Measurements from ENCODE around the gene RECQL. TPM values are rescaled to one million over a fixed set of nuclear protein-coding genes. Genes with fewer than 3 reads are reported as not detected.
"Not testable (repeated sequence)": the region's sequence is repeated elsewhere in the genome, so short reads cannot be mapped to it uniquely, and the experiment has no call there.

Gene RECQL
- total RNA-seq, 4 donors from 2014 or later: 14.0 to 32.5 (median 22.3) TPM

- H3K9me3 ChIP-seq: no peaks in the 10 kb centered on the region
- DNase-seq (no peak), ATAC-seq (no peak)
- in situ Hi-C loops (cut with MboI; ENCODE audit: low sequenced_read_pairs in 4 of 4): no loop called here
- TF ChIP-seq CTCF (IDR thresholded peaks at IDR 0.05 in 4 of 5, conservative IDR thresholded peaks at IDR 0.05 in 1 of 5) (no peak), POLR2A (IDR thresholded peaks at IDR 0.05) (no peak)
- no peak overlapping the region for H3K4me3 ChIP-seq
- intact Hi-C loops (cut with DNase I; ENCODE audit: low total_unique reads): no loop called here
- peaks cover 2 to 68% of the 10 kb centered on the region in 2 donors for H3K36me3 ChIP-seq
- H3K27ac ChIP-seq: no peak overlapping the region
- no peaks in the 10 kb centered on the region for H3K4me1 ChIP-seq
- H3K27me3 ChIP-seq: no peaks in the 10 kb centered on the region
These were observed 30.1 kb downstream of the RECQL start for GRCh38 chr12:21471294-21471693.

GRCh38 chr12:21467334-21467733 lies 34.1 kb downstream of the RECQL start:
- H3K4me1 ChIP-seq; H3K27me3 ChIP-seq; in situ Hi-C loops (cut with MboI; ENCODE audit: low sequenced_read_pairs in 4 of 4); intact Hi-C loops (cut with DNase I; ENCODE audit: low total_unique reads); H3K4me3 ChIP-seq; H3K27ac ChIP-seq; DNase-seq; H3K9me3 ChIP-seq; ATAC-seq: not testable (repeated sequence)
- peaks cover 2 to 56% of the 10 kb centered on the region in 2 donors for H3K36me3 ChIP-seq

GRCh38 chr12:21459474-21459873 lies 42.0 kb downstream of the RECQL start:
- Histone ChIP-seq H3K27ac (no peak overlapping the region), H3K4me1 (no peaks in the 10 kb centered on the region), H3K4me3 (no peak overlapping the region), H3K9me3 (no peaks in the 10 kb centered on the region), H3K36me3 (peaks cover 0 to 84% of the 10 kb centered on the region in 2 donors), H3K27me3 (no peaks in the 10 kb centered on the region)
- ATAC-seq: no peak
- DNase-seq: no peak
- intact Hi-C loops (cut with DNase I; ENCODE audit: low total_unique reads): no loop called here
- in situ Hi-C loops (cut with MboI; ENCODE audit: low sequenced_read_pairs in 4 of 4): no loop called here
- no peak for TF ChIP-seq POLR2A (IDR thresholded peaks at IDR 0.05)
- no peak for TF ChIP-seq CTCF (IDR thresholded peaks at IDR 0.05 in 4 of 5, conservative IDR thresholded peaks at IDR 0.05 in 1 of 5)

- no peak for TF ChIP-seq CTCF (IDR thresholded peaks at IDR 0.05 in 4 of 5, conservative IDR thresholded peaks at IDR 0.05 in 1 of 5)
- TF ChIP-seq POLR2A (IDR thresholded peaks at IDR 0.05): no peak
- intact Hi-C loops (cut with DNase I; ENCODE audit: low total_unique reads) (no loop called here), in situ Hi-C loops (cut with MboI; ENCODE audit: low sequenced_read_pairs in 4 of 4) (no loop called here)
- Histone ChIP-seq H3K36me3 (peaks cover 0 to 62% of the 10 kb centered on the region in 2 donors), H3K27me3 (no peaks in the 10 kb centered on the region), H3K4me3 (no peak overlapping the region), H3K4me1 (no peaks in the 10 kb centered on the region), H3K27ac (no peak overlapping the region), H3K9me3 (no peaks in the 10 kb centered on the region)
- no peak for ATAC-seq
- no peak for DNase-seq
These were observed 45.1 kb downstream of the RECQL start for GRCh38 chr12:21456291-21456780.

GRCh38 chr12:21453312-21453852 lies 48.1 kb downstream of the RECQL start:
- intact Hi-C loops (cut with DNase I; ENCODE audit: low total_unique reads) (no loop called here), in situ Hi-C loops (cut with MboI; ENCODE audit: low sequenced_read_pairs in 4 of 4) (no loop called here)
- Histone ChIP-seq H3K36me3 (peaks cover 0 to 65% of the 10 kb centered on the region in 2 donors), H3K27ac (no peak overlapping the region), H3K4me3 (no peak overlapping the region), H3K4me1 (no peaks in the 10 kb centered on the region), H3K27me3 (no peaks in the 10 kb centered on the region), H3K9me3 (no peaks in the 10 kb centered on the region)
- no peak for DNase-seq
- TF ChIP-seq CTCF (IDR thresholded peaks at IDR 0.05 in 4 of 5, conservative IDR thresholded peaks at IDR 0.05 in 1 of 5): no peak
- no peak for TF ChIP-seq POLR2A (IDR thresholded peaks at IDR 0.05)
- no peak for ATAC-seq
